Central memory CD8-positive, alpha-beta T cell (primary cell): Measurements from ENCODE around the gene COL26A1.
"Not testable (repeated sequence)": the region's sequence is repeated elsewhere in the genome, so short reads cannot be mapped to it uniquely, and the experiment has no call there.

Experiments
- ATAC-seq: fragments of 150-1000 bp; cut with Tn5 transposase; replicated peaks from 2 replicates; pipeline ENCODE4 v1.10.0; 2022; ENCODE audit warnings: mild to moderate bottlenecking, moderate FRiP score, moderate number of reproducible peaks; ENCODE audit not compliant: poor library complexity, severe bottlenecking; ENCODE audit errors: extremely low read depth
- DNase-seq, 2 donors: peaks; one replicate each; pipeline ENCODE4 v3.0.0; 2021; ENCODE audit warnings: low spot score in 2 of 2
- H3K27ac Mint-ChIP-seq: one replicate; pipeline ENCODE4 v1.8.0; 2022; ENCODE audit warnings: low read depth, mild to moderate bottlenecking, moderate library complexity, mixed read lengths
- H3K27me3 Mint-ChIP-seq: one replicate; pipeline ENCODE4 v1.8.0; 2022; ENCODE audit warnings: mixed read lengths
- H3K36me3 Mint-ChIP-seq: one replicate; pipeline ENCODE4 v1.8.0; 2022; ENCODE audit warnings: mild to moderate bottlenecking, moderate library complexity, mixed read lengths; ENCODE audit not compliant: insufficient read depth
- H3K4me1 Mint-ChIP-seq: one replicate; pipeline ENCODE4 v1.8.0; 2022; ENCODE audit warnings: mixed read lengths
- H3K4me3 Mint-ChIP-seq: one replicate; pipeline ENCODE4 v1.8.0; 2022; ENCODE audit warnings: mild to moderate bottlenecking, moderate library complexity, mixed read lengths
- H3K9me3 Mint-ChIP-seq: one replicate; pipeline ENCODE4 v1.8.0; 2022; ENCODE audit warnings: mixed read lengths

COL26A1 gene

GRCh38 chr7:101420436-101420835 lies 57.8 kb downstream of the COL26A1 start:
- Mint-ChIP-seq H3K27ac (no peak overlapping the region), H3K9me3 (no peaks in the 10 kb centered on the region), H3K27me3 (peaks cover 48% of the 10 kb centered on the region), H3K4me1 (no peaks in the 10 kb centered on the region), H3K4me3 (no peak overlapping the region), H3K36me3 (peaks cover 2% of the 10 kb centered on the region)
- no peak for DNase-seq
- no peak for ATAC-seq

GRCh38 chr7:101422356-101423195 lies 59.9 kb downstream of the COL26A1 start:
- Mint-ChIP-seq H3K4me3 (no peak overlapping the region), H3K27ac (no peak overlapping the region), H3K36me3 (peaks cover 2% of the 10 kb centered on the region), H3K4me1 (no peaks in the 10 kb centered on the region), H3K27me3 (peaks cover 39% of the 10 kb centered on the region), H3K9me3 (no peaks in the 10 kb centered on the region)
- DNase-seq (no peak), ATAC-seq (no peak)

- no peaks in the 10 kb centered on the region for H3K4me1 Mint-ChIP-seq
- H3K27ac Mint-ChIP-seq: no peak overlapping the region
- H3K27me3 Mint-ChIP-seq: peaks cover 13% of the 10 kb centered on the region
- ATAC-seq (no peak), DNase-seq (no peak)
- H3K36me3 Mint-ChIP-seq: peaks cover 2% of the 10 kb centered on the region
- H3K9me3 Mint-ChIP-seq: no peaks in the 10 kb centered on the region
- no peak overlapping the region for H3K4me3 Mint-ChIP-seq
Observed at GRCh38 chr7:101426303-101427011, 63.8 kb downstream of the COL26A1 start.

DNA sequence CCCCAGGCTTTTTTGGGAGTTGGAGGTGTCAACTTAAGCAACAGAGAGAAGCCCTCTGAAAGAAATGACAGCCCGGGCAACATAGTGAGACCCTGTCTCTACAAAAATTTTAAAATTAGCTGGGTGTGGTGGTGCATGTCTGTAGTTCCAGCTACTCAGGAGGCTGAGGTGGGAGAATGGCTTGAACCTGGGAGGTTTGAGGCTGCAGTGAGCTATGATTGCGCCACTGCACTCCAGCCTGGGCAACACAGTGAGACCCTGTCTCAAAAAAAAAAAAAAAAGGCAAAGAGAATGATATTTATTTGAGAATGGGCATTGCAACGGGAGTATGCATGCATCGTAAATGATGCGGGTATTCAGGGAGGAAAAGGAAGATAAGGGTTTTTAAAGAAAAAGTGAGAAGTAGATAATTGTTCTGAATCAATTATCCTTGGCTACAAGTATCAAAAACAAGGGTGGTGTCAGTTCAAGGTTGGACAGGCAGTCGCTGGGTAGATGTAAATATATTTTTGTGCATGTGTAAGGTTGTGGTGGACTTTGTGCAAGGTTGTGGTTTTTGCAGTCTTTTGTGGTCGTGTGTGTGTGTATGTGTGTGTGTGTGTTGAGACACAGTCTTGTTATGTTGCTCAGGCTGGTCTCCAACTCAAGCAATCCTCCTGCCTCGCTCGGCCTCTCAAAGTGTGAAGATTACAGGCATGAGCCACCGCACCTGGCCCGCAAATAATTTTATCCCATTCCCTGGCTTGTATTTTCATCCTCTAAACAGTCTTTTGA lies 65.6 kb downstream of the COL26A1 start:
- peaks cover 25% of the 10 kb centered on the region for H3K27me3 Mint-ChIP-seq
- no peak for DNase-seq
- H3K4me3 Mint-ChIP-seq: no peak overlapping the region
- no peak for ATAC-seq
- H3K4me1 Mint-ChIP-seq: no peaks in the 10 kb centered on the region
- H3K27ac Mint-ChIP-seq: no peak overlapping the region
- no peaks in the 10 kb centered on the region for H3K36me3 Mint-ChIP-seq
- no peaks in the 10 kb centered on the region for H3K9me3 Mint-ChIP-seq

DNA sequence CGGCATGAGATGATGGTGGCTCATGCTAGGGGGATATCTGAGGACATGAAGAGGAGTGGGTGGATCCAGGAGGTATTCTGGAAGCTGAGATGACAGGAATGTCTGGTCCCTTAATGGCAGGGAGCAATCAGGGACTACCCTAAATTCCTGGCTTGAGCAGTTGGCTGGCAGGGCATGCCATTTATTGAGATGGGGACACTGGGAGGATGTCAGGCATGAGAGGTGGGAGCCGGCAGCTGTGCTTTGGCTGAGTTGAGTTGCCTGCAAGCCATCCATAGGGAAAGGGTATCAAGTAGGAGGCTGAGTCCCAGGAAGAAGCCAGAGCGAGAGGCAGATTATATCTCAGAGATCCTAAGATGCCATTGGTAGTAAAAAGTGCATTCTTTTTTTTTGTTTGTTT lies 69.6 kb downstream of the COL26A1 start:
- DNase-seq: no peak
- Mint-ChIP-seq H3K36me3 (no peaks in the 10 kb centered on the region), H3K4me1 (no peaks in the 10 kb centered on the region), H3K9me3 (no peaks in the 10 kb centered on the region), H3K27me3 (peaks cover 65% of the 10 kb centered on the region), H3K4me3 (no peak overlapping the region), H3K27ac (no peak overlapping the region)
- no peak for ATAC-seq

DNA sequence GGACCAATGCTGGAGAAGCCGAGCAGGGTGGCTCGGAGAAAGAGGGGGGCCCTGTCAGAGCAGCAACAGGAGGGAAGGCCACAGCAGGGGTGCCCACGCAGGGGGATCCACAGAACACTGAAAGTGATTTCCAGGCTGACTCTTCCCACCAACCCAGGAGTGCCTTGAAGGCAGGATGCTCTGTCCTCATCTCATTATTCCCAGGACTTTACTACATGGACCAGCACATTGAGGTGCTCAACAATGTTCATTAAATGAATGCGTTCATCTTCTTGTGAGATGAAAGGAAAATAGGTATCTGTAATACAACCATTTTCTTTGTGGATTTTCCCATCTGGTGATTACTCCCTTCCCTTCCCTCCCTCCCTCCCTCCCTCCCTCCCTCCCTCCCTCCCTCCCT lies 71.0 kb downstream of the COL26A1 start:
- Mint-ChIP-seq H3K36me3 (no peaks in the 10 kb centered on the region), H3K4me3 (no peak overlapping the region), H3K4me1 (no peaks in the 10 kb centered on the region), H3K27me3 (peaks cover 68% of the 10 kb centered on the region), H3K27ac (no peak overlapping the region), H3K9me3 (no peaks in the 10 kb centered on the region)
- ATAC-seq: no peak
- no peak for DNase-seq

- not testable (repeated sequence) for H3K9me3 Mint-ChIP-seq, H3K4me3 Mint-ChIP-seq, DNase-seq, H3K36me3 Mint-ChIP-seq, ATAC-seq, H3K4me1 Mint-ChIP-seq, H3K27ac Mint-ChIP-seq
- peaks cover 73% of the 10 kb centered on the region for H3K27me3 Mint-ChIP-seq
Observed at GRCh38 chr7:101434155-101434554, 71.5 kb downstream of the COL26A1 start.

DNA sequence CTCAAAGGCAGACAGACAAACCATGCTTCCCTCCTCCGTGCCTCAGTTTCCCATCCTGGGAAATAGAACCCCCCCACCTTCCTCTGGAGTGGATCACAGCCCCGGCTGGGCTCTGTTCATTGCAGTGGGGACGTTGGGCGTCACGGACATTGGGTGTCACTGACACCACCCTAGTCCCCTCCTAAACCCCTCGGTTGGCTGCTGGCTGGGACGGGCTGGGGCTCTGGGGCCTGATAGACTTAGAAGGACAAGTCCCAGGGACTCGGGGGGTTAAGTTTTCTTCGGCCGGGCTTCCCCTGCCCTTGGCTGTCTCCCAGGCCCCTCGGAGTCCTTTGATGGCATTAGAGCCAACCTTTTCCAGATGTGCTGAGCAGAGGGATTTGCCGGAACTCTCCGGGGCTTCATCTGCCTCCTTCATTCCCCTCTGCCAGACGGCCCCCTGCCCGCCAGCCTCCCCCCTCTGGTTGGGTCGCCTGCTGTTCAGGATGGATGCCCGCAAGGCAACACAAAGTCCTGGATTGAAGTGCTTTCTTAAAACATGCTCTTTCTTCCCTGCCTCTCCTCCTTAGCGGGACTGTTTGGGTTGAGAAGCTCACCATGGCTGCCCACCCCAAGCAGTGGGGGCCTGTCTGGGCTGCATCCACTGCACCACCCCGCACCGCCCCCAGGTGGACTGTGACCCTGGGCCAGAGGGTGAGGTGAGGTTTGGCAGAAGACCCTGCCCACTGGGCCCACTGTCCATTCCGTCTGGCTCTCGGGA lies 73.0 kb downstream of the COL26A1 start:
- H3K27ac Mint-ChIP-seq: no peak overlapping the region

GRCh38 chr7:101436221-101436735 lies 73.6 kb downstream of the COL26A1 start:
- H3K4me1 Mint-ChIP-seq: no peaks in the 10 kb centered on the region
- H3K4me3 Mint-ChIP-seq: no peak overlapping the region
- no peaks in the 10 kb centered on the region for H3K9me3 Mint-ChIP-seq
- no peaks in the 10 kb centered on the region for H3K36me3 Mint-ChIP-seq
- no peak overlapping the region for H3K27ac Mint-ChIP-seq
- no peak for DNase-seq
- H3K27me3 Mint-ChIP-seq: peaks cover 71% of the 10 kb centered on the region
- ATAC-seq: no peak

More for the DNA sequence above, 73.0 kb downstream of the COL26A1 start:
- Mint-ChIP-seq H3K36me3 (no peaks in the 10 kb centered on the region), H3K27me3 (peaks cover 76% of the 10 kb centered on the region), H3K4me3 (no peak overlapping the region), H3K4me1 (no peaks in the 10 kb centered on the region), H3K9me3 (no peaks in the 10 kb centered on the region)
- ATAC-seq (no peak), DNase-seq (no peak)

DNA sequence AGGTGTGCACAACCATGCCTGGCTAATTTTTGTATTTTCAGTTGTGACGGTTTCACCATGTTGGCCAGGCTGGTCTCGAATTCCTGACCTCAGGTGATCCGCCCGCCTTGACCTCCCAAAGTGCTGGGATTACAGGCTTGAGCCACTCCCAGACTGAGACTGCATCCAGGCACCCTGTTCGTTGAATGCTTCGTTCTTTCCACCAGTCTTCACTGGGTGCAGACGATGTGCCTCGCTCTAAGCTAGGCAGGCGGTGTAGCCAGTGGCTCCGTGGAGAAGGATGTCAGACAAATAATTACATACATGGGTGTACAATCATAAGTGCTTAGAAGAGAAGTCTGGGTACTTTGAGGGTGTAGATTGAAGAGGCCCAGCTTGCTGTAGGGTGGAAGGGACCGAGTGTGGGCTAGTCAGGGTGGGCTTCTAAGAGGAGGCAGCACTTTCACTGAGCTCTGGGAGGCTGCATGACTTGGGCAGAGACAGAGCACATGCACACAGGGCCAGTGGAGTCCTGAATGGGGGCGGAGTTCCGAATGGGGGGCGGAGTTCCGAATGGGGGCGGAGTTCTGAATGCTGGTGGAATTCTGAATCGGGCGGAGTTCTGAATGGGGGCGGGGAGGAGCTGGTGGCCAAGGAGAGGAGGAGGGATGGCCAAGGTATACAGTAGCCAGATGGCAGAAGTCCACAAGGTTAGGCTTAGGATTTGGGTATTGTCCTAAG lies 74.3 kb downstream of the COL26A1 start:
- Mint-ChIP-seq H3K9me3 (no peaks in the 10 kb centered on the region), H3K4me1 (no peaks in the 10 kb centered on the region), H3K27me3 (peaks cover 71% of the 10 kb centered on the region), H3K27ac (no peak overlapping the region), H3K36me3 (no peaks in the 10 kb centered on the region), H3K4me3 (no peak overlapping the region)
- ATAC-seq (no peak), DNase-seq (no peak)

DNA sequence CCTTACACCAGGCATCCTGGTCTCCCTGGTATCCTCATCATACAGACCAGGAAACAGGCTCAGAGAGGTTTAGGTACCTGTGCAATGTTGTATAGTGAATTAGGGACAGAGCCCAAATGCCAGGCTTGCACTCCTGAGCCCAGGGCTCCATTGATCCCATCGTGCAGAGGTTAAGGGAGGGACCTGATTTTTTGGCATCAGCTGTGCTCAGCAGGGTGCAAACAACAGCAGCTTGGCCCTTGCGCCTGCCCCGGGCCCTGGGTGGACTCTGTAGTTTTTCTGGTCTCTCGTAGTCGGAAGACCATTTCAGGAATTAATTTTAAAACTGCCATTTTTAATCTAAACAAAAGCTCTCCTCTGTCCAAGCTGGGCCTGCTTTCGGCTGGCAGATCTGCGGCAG lies 79.2 kb downstream of the COL26A1 start:
- peaks cover 42% of the 10 kb centered on the region for H3K27me3 Mint-ChIP-seq
- ATAC-seq (no peak), DNase-seq (no peak)
- H3K27ac Mint-ChIP-seq: no peak overlapping the region
- H3K9me3 Mint-ChIP-seq: no peaks in the 10 kb centered on the region
- H3K4me3 Mint-ChIP-seq: no peak overlapping the region
- H3K36me3 Mint-ChIP-seq: no peaks in the 10 kb centered on the region
- H3K4me1 Mint-ChIP-seq: no peaks in the 10 kb centered on the region
